GM10266 (cell line): ENCODE data around the gene CDKAL1.
A peak's percentile ranks its signal among the peaks of the same experiment; 100 is the strongest.

ENCODE experiments used
- DNase-seq: peaks from one replicate; pipeline ENCODE4 v3.0.0; 2012; ENCODE audit errors: extremely low spot score
- CTCF ChIP-seq: IDR thresholded peaks from 2 replicates; pipeline ENCODE4 v1.5.1; 2012; ENCODE audit warnings: mild to moderate bottlenecking, low read depth; ENCODE audit not compliant: control insufficient read depth, insufficient read depth; ENCODE audit errors: missing control alignments

Gene CDKAL1

GRCh38 chr6:20709451-20709850, 175.2 kb downstream of the CDKAL1 start:
- no peak for DNase-seq
- TF ChIP-seq CTCF, result no peak

- no peak for DNase-seq
Observed at GRCh38 chr6:20710341-20710740, 176.1 kb downstream of the CDKAL1 start.

GRCh38 chr6:20711518-20711917, 177.3 kb downstream of the CDKAL1 start:
- DNase-seq, result no peak
- TF ChIP-seq CTCF, result no peak

More at GRCh38 chr6:20710341-20710740, 176.1 kb downstream of the CDKAL1 start:
- TF ChIP-seq CTCF, result no peak

GRCh38 chr6:20712011-20712410, 177.8 kb downstream of the CDKAL1 start:
- no peak for DNase-seq

GRCh38 chr6:20715135-20715806, 181.0 kb downstream of the CDKAL1 start:
- DNase-seq, result no peak
- TF ChIP-seq CTCF, result no peak

More at GRCh38 chr6:20712011-20712410, 177.8 kb downstream of the CDKAL1 start:
- TF ChIP-seq CTCF, result no peak

GRCh38 chr6:20716865-20717264, 182.6 kb downstream of the CDKAL1 start:
- DNase-seq, result peak; percentile 27
- TF ChIP-seq CTCF, result no peak

GRCh38 chr6:20717743-20718142, 183.5 kb downstream of the CDKAL1 start:
- DNase-seq, result no peak
- no peak for TF ChIP-seq CTCF
